DMS53 treated with DMSO at 0.1 percent for 48 hours (cell line): ENCODE data around the gene KCNK3.
A peak's percentile ranks its signal among the peaks of the same experiment; 100 is the strongest.

Experiments used
- DNase-seq: peaks from one replicate; lab custom pipeline; 2025; ENCODE audit not compliant: unreplicated experiment; lab: John Stamatoyannopoulos, UW

The KCNK3 gene

GRCh38 chr2:26711457-26712161 is 19.1 kb downstream of the KCNK3 start:
- DNase-seq: no peak

- no peak for DNase-seq
Observed at GRCh38 chr2:26712486-26713465, 20.3 kb downstream of the KCNK3 start.

GRCh38 chr2:26715528-26716270 is 23.2 kb downstream of the KCNK3 start:
- no peak for DNase-seq

DNA sequence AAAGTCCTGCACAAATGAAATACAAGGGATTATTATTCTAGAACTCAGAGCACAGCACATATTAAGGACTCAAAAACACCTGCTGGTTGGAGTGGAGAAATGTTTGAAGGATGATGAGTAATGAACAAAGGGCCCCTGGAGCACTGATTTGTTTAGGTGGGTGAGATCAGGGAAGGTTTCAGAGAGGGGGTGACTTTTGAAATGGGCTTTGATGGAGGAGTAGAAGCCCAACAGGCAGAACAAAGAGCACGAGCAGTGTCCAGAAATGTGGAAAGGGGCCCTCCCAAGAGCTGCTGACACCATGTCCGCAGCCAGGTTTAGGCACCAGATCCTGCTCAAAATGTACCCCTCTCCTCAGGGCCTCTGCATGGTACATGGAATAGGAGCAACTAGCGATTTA is 23.8 kb downstream of the KCNK3 start:
- DNase-seq: no peak

GRCh38 chr2:26716769-26717168 is 24.2 kb downstream of the KCNK3 start:
- DNase-seq: no peak

DNA sequence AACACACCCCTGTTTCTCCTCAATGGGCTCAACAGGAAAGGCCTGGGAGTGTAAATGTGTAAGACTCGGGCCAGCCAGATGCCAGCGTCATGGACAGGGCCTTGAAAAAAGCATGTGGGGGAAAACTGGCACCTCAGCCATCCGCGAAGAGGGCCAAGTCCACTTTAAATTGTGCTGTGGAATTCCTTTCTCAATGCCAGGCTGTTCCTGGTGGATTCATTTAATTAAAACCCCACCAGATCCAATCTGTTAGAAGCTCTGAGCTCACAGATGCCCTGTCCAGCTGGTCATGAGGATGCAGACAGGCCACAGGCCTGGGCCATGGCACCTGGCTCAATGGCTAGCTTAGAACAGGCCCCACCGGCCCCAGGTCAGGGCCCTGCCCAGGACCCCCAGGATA is 24.8 kb downstream of the KCNK3 start:
- no peak for DNase-seq

DNA sequence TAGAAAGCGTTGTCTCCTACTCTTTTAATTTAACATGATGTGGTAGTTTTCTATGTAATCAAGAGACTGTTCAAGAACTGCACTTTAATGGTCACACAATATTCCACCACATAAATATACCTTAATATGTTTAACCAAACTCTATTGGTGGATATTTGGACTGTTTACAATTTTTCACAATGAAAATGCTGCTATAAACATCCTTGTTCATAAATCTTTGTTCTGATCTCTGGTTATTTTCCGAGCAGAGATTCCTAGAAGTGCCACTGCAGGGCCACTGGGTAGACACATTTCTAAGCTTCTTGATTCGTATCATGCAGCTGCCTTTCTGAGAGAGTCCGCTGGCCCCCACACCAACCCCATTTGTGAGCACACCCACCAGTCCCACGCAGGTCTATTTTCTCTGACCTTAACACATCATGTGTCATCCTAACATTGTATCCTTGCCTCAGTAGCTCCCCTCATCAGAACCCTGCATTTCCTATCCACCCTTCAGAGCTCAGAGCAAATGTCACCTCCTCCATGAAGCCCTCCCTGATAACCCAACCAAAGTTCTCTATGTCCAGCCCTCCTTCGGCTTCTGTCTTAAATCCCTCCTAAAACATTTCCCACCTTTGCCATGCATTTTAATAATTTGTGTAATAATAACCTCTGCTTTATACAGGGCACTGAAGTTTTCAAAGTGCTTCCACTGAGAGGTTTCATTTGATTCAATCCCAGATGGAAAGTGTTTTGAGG is 26.6 kb downstream of the KCNK3 start:
- no peak for DNase-seq

- peak; percentile 20 for DNase-seq
Observed at GRCh38 chr2:26720322-26721114, 28.0 kb downstream of the KCNK3 start.

DNA sequence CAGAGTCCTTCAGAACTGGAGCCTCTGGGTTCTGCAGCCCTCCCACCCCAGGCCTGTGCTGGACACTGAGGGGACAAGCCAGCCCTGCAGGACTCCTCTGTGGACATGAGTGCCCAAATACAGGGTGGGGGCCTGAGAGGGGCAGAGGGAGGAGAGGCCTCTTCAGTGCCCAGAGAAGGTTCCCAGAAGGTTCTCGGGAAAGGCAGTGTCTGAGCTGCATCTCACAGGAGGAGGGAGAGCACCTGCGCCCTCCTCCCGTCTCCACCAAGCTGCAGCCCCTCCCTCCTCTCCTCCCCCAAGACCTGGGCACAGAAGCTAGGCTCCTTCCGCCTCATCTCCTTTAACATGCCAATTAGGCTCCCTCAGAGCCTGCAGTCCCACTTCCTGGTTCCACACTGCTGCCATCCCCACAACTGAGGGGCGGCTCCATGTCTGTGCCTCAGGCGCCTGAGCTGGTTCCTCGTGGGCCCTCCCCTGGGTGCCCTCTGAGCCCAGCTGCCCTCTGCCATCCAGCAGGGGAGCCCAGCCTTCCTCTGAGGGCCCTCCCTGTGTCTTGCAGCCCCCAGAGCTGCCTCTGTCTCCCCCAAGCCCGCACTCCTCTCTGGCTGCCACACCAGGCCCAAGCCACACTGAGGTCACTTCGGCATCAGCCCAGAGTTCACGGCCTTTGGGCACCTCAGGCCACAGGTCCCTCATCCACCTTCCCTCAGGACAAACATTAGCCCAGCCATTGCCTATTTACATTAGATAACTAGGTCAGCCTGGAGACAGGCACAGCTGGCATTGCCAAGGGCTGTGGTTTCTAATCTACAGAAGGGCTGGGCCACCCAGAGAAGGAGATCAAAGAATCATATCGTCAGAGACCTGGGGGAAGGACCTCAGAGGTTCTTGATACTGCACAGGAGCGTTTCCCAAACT is 28.9 kb downstream of the KCNK3 start:
- DNase-seq: peak; percentile 20

GRCh38 chr2:26722328-26722727 is 29.8 kb downstream of the KCNK3 start:
- DNase-seq: no peak

- DNase-seq: no peak
Observed at GRCh38 chr2:26722911-26723310, 30.4 kb downstream of the KCNK3 start.

- DNase-seq: no peak
Observed at GRCh38 chr2:26723475-26723874, 31.0 kb downstream of the KCNK3 start.

GRCh38 chr2:26723991-26724750 is 31.6 kb downstream of the KCNK3 start:
- DNase-seq: no peak

- DNase-seq: no peak
Observed at GRCh38 chr2:26724784-26725520, 32.4 kb downstream of the KCNK3 start.

DNA sequence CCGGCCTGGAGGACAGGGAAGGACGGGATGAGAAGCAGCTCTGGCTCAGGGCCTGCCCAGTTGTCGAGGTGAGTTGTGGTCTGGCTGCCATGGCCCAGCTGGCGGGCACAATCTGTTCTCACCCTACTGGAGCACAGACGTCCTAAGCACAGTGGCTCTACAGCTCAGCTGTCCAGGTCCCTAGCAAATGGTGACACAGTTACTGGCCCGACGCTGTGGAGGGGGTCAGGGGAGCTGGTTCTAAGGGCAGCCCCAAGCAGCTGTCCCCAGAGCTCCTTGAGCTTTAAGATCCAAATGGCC is 32.9 kb downstream of the KCNK3 start:
- no peak for DNase-seq

DNA sequence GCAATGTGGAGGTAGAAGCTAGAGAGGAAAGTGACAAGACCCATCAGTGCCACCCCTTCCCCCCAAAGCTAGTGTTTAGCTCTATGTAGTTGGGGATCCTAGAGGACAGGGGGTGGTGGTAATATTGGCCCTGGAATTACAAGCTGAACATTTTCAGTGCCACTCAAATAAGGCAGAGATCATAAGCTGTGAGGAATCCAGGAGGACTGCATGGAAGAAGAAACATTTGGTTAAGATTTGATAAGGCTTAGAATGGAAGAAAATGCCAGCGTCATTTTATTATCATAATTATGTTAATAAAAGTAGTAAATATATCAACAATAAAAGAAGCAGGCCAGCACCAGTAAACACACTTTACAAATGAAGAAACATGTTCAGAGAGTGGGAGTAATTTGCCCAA is 33.7 kb downstream of the KCNK3 start:
- no peak for DNase-seq

DNA sequence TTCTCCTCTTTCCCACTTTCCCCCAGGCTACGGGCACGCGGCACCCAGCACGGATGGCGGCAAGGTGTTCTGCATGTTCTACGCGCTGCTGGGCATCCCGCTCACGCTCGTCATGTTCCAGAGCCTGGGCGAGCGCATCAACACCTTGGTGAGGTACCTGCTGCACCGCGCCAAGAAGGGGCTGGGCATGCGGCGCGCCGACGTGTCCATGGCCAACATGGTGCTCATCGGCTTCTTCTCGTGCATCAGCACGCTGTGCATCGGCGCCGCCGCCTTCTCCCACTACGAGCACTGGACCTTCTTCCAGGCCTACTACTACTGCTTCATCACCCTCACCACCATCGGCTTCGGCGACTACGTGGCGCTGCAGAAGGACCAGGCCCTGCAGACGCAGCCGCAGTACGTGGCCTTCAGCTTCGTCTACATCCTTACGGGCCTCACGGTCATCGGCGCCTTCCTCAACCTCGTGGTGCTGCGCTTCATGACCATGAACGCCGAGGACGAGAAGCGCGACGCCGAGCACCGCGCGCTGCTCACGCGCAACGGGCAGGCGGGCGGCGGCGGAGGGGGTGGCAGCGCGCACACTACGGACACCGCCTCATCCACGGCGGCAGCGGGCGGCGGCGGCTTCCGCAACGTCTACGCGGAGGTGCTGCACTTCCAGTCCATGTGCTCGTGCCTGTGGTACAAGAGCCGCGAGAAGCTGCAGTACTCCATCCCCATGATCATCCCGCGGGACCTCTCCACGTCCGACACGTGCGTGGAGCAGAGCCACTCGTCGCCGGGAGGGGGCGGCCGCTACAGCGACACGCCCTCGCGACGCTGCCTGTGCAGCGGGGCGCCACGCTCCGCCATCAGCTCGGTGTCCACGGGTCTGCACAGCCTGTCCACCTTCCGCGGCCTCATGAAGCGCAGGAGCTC is 35.4 kb downstream of the KCNK3 start:
- no peak for DNase-seq
